ENCODE data around the gene MYL5.
"Not testable (repeated sequence)": the region's sequence is repeated elsewhere in the genome, so short reads cannot be mapped to it uniquely, and the experiment has no call there.

MYL5 gene

GRCh38 chr4:636628-637159 lies 37.6 kb upstream of the MYL5 start:
- no peak for DNase-seq

- peak; percentile 8 for DNase-seq
Observed at GRCh38 chr4:637536-638280, 36.6 kb upstream of the MYL5 start.

GRCh38 chr4:642366-642765 lies 32.0 kb upstream of the MYL5 start:
- not testable (repeated sequence) for DNase-seq

- DNase-seq, result no peak
Observed at GRCh38 chr4:646460-646859, 27.9 kb upstream of the MYL5 start.

- DNase-seq, result peak; percentile 48
Observed at GRCh38 chr4:647481-647880, 26.9 kb upstream of the MYL5 start.

GRCh38 chr4:648579-649292 lies 25.6 kb upstream of the MYL5 start:
- DNase-seq, result peak; percentile 79

GRCh38 chr4:649293-649625 lies 25.1 kb upstream of the MYL5 start:
- no peak for DNase-seq

- DNase-seq, result no peak
Observed at GRCh38 chr4:649751-650310, 24.5 kb upstream of the MYL5 start.

GRCh38 chr4:650461-650860 lies 23.9 kb upstream of the MYL5 start:
- no peak for DNase-seq

GRCh38 chr4:650951-651883 lies 23.1 kb upstream of the MYL5 start:
- no peak for DNase-seq

GRCh38 chr4:651884-652642 lies 22.3 kb upstream of the MYL5 start:
- no peak for DNase-seq

- no peak for DNase-seq
Observed at GRCh38 chr4:653080-653821, 21.1 kb upstream of the MYL5 start.

GRCh38 chr4:653831-654502 lies 20.4 kb upstream of the MYL5 start:
- no peak for DNase-seq

- DNase-seq, result no peak
Observed at GRCh38 chr4:654503-654845, 19.9 kb upstream of the MYL5 start.

GRCh38 chr4:654871-655463 lies 19.4 kb upstream of the MYL5 start:
- no peak for DNase-seq

GRCh38 chr4:655464-656151 lies 18.7 kb upstream of the MYL5 start:
- DNase-seq, result no peak

GRCh38 chr4:656436-657337 lies 17.7 kb upstream of the MYL5 start:
- DNase-seq, result no peak

- no peak for DNase-seq
Observed at GRCh38 chr4:657338-657833, 17.0 kb upstream of the MYL5 start.
